Large intestine (tissue), 3 donors: ENCODE results near the gene CCDC134. TPM values are rescaled to one million over a fixed set of nuclear protein-coding genes. Genes with fewer than 3 reads are reported as not detected.

Experiments
- DNase-seq, 2 donors: peaks; one replicate each; pipeline versions ENCODE4 v3.0.0 to v3.0.0-alpha.2; 2013
- H3K27ac ChIP-seq: one replicate; pipeline ENCODE4 v1.5.1; 2013; ENCODE audit warnings: low read length
- H3K27me3 ChIP-seq: 2 replicates; pipeline ENCODE4 v1.6.1; 2013; ENCODE audit warnings: low read length; ENCODE audit not compliant: control insufficient read depth, insufficient read depth
- H3K36me3 ChIP-seq: 2 replicates; pipeline ENCODE4 v1.6.1; 2013; ENCODE audit warnings: low read length; ENCODE audit not compliant: control insufficient read depth, insufficient read depth
- H3K4me1 ChIP-seq: one replicate; pipeline ENCODE4 v1.6.1; 2013; ENCODE audit warnings: low read length; ENCODE audit not compliant: control insufficient read depth, insufficient read depth
- H3K4me3 ChIP-seq: one replicate; pipeline ENCODE4 v1.5.1; 2013; ENCODE audit warnings: low read length
- H3K9me3 ChIP-seq: one replicate; pipeline ENCODE4 v1.6.1; 2013; ENCODE audit warnings: mild to moderate bottlenecking, low read depth, low read length, moderate library complexity; ENCODE audit not compliant: control insufficient read depth
- WGBS: methylation state at CpG from one replicate; pipeline ENCODE4 v1.1.5; 2013; ENCODE audit warnings: low lambda C conversion rate; ENCODE audit not compliant: insufficient coverage; 5-methylcytosine and 5-hydroxymethylcytosine counted together
- polyA plus RNA-seq: library from polyadenylated mRNA; unstranded; fragments of 120-200 nt; gene quantifications from one replicate; pipeline ENCODE4 v1.2.1, GENCODE V29; 2013

Gene CCDC134
- polyA plus RNA-seq, 1 donor: 7.2 TPM

DNA sequence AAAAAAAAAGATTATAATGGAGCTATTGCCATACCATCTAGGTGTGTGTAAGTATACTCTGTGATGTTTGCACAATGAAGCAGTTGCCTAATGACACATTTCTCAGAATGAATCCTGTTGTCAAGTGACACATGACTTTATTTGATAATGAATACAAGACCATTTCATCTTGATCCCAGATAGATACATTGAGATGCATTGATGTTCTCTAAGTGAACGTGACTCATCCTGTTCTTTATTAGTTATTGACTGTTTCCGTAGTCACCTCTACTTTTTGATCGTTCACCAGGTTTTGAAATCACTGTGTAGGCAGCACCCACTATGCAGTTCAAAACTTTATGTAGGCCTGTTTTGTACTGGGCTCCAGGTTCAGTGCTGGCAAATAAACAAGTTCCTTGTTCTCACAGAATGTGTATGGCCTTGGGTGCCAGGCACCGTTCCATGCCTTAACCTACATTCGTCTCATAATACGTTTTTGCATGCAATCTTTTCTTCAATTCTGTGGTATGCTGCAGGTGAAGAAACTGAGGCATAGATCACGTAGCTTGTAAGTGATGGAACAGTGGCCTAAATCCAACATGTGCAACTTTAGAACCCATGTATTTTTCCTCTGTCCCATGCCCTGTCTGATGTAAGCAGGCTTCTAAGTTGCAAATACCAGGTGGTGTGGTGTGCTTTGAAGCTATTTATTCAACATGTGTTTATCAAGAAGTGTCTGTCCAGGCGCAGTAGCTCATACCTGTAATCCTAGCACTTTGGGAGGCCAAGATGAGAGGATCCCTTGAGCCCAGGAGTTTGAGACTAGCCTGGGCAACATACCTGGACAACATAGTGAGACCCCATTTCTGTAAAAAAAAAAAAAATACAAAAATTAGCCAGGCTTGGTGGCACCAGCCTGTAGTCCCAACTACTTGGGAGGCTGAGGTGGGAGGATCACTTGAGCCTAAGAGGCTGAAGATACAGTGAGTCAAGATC lies 42.8 kb downstream of the CCDC134 start:
- H3K4me3 ChIP-seq: no peak overlapping the region
- DNase-seq: no peak
- WGBS: no CpG with 5 or more reads among the region's 8 CpGs
- H3K27ac ChIP-seq: no peak overlapping the region
- H3K9me3 ChIP-seq: no peaks in the 10 kb centered on the region
- H3K4me1 ChIP-seq: peaks cover 16% of the 10 kb centered on the region
- H3K36me3 ChIP-seq: peaks cover 14% of the 10 kb centered on the region
- H3K27me3 ChIP-seq: no peaks in the 10 kb centered on the region

DNA sequence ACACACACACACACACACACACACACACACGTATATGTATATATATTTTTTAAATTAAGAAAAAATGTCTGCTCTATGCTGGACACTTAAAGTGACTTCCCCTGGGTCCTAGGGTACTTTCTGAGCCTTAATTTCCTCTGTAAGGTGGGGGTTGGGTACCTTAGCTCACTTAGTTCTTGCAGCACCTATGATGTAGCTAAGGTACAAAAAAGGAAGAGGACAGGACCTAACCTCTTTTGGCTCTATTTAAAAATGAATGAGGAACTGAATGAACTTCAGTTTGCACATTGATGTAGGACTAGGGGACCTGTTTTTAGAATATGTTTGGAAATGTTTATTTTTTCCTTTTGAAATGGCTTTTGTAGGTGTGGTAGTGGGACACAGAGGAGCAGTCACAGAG lies 43.6 kb downstream of the CCDC134 start:
- WGBS: no CpG with 5 or more reads among the region's 1 CpG
- Histone ChIP-seq H3K4me3 (no peak overlapping the region), H3K27me3 (no peaks in the 10 kb centered on the region), H3K4me1 (peaks cover 19% of the 10 kb centered on the region), H3K36me3 (peaks cover 10% of the 10 kb centered on the region), H3K27ac (no peak overlapping the region), H3K9me3 (no peaks in the 10 kb centered on the region)
- DNase-seq: no peak

DNA sequence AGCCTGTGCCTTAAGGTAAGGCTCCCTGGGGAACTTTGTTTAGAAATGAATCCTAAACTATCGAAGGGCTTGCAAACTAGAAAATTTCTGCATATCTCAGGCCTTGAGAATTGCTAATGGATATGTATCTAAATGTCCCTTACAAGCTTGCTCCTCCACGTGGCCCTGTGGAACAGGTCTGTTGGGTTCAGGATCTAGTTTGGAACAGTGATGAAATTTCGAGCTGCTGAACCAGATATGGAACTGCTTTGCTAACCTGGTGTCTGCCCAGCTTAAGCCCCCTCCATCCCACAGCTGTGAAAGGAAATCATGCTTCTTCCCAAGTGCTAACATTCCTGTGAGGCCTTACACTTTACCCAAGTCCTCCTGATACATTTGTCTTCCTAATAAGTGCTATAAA lies 44.0 kb downstream of the CCDC134 start:
- H3K27ac ChIP-seq: no peak overlapping the region
- WGBS: no CpG with 5 or more reads among the region's 3 CpGs

DNA sequence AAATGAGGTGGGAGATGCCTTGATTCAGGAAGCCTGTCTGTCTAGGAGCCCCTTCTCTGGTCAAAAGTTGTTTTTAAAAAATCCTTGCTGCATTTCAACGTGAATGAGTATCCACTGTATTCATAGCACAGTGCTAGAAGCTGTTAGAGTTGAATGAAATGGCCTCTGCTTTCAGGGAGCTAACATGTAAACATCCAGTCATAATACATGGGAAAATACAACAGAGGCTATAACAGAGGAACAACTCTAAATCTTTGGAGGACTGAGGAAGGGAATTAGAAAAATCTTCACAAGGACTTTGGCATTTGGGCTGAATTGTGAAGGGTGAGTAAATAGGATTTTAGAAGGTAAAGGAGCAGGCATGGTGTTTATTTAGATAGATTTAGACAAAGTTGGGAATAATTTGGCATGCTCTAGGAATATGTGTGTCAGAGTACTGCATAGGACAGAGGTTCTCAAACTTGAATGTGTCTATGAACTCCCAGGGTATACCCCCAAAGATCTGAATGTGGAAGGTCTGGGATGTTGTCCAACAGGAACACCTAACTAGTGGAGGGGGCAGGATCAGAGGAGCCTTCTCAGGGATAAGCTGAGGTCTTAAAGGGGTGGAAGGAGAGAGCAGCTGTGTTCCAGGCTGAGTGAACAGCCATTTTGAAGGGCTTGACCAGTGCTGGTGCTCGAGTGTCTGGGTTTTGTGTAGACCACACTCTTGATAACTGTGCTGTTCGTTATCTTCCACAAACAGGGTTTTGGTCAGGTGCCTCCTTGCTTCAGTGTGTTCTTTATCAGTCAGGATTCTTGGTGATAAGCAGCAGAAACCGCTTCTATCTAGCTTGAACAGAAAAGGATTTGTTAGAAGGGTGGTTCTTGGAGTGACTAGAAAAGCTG lies 45.1 kb downstream of the CCDC134 start:
- H3K4me1 ChIP-seq: peaks cover 19% of the 10 kb centered on the region
- no peak for DNase-seq
- 50% methylated on average over 1 of the region's 4 CpGs for WGBS

More for the DNA sequence above, 44.0 kb downstream of the CCDC134 start:
- no peaks in the 10 kb centered on the region for H3K27me3 ChIP-seq
- no peak for DNase-seq
- H3K9me3 ChIP-seq: no peaks in the 10 kb centered on the region
- peaks cover 19% of the 10 kb centered on the region for H3K4me1 ChIP-seq
- H3K36me3 ChIP-seq: peaks cover 7% of the 10 kb centered on the region
- H3K4me3 ChIP-seq: no peak overlapping the region

DNA sequence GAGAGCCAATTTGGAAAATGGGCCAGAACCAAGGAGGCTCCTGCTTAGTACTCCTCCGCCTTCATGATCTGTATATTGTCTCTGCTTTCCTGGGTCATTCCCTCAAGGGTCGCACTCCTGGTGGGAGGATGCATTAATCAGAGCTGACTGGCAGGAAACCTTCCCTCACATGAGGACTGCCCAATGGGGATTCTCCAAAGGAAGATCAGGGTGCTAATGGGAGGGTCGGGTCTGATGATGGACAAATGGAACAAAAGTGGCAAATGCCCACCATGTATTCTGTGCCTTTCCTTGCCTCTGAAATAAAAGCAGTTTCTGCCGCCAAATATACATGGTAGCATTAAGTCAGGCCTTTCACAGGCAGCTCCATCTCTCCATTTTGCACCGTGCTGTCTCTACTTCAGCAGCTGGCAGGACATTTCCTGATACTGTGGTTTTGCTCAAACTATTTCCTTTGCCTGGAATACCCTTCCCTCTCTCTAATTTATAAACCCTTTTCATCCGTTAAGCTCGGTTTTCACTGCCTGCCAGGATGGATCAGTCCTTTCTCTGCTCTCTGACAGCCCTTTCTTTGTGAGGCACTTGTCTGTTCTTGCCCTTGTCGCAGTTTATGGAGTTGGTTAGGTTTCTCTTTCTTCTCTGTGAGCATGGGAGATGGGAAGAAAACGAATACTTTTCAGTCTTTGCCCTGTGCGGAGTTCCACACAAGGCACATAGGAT lies 45.9 kb downstream of the CCDC134 start:
- Histone ChIP-seq H3K4me1 (peaks cover 16% of the 10 kb centered on the region), H3K27me3 (no peaks in the 10 kb centered on the region), H3K27ac (peak overlapping the region; percentile 4), H3K36me3 (peaks cover 7% of the 10 kb centered on the region), H3K4me3 (no peak overlapping the region), H3K9me3 (no peaks in the 10 kb centered on the region)
- no peak for DNase-seq
- 70% methylated on average over 2 of the region's 10 CpGs for WGBS

More for the DNA sequence above, 45.1 kb downstream of the CCDC134 start:
- peaks cover 7% of the 10 kb centered on the region for H3K36me3 ChIP-seq
- H3K27me3 ChIP-seq: no peaks in the 10 kb centered on the region
- peak overlapping the region; percentile 4 for H3K27ac ChIP-seq
- no peaks in the 10 kb centered on the region for H3K9me3 ChIP-seq
- no peak overlapping the region for H3K4me3 ChIP-seq

DNA sequence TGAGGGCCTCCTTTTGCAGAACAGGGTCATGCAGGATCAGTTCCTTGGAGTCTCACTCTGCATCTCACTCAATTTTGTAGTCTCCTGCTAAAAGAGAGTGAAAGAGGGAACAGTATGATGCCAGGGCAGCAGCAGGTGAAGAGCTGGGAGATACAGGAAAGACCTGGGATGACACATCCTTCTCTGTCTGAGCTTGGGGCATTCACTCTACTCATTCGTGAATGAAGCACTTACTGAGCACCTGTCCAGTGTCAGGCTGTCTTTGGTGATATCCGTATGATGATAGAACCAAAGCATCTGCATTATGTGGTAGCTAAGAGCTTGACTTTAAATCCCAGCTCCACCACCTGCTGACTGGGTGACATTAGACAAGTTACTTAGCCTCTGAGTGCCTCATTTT lies 46.8 kb downstream of the CCDC134 start:
- no peak for DNase-seq
- peaks cover 3% of the 10 kb centered on the region for H3K9me3 ChIP-seq
- H3K36me3 ChIP-seq: peaks cover 6% of the 10 kb centered on the region
- H3K27me3 ChIP-seq: no peaks in the 10 kb centered on the region
- WGBS: no CpG with 5 or more reads among the region's 2 CpGs
- H3K27ac ChIP-seq: no peak overlapping the region
- H3K4me1 ChIP-seq: peaks cover 13% of the 10 kb centered on the region
- no peak overlapping the region for H3K4me3 ChIP-seq

DNA sequence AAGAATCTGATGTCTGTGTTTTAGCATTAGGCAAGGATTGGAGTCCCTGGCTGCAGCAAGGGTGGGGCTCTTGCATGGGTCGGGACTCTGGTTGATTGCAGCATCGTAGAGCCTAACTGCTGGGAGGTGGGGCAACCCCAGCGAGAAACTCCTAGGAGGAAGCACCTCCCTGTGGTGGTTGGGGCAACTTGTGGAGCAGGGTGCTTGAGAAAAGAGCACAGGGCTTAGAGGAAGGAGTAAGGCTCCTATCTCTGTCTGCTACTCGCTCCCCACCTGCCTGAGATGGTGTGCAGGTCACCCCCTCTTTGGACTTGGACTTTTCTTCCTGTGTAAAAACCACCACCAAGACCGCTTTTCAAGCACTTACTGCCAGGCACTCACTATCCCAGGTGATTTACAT lies 48.0 kb downstream of the CCDC134 start:
- Histone ChIP-seq H3K27me3 (no peaks in the 10 kb centered on the region), H3K9me3 (peaks cover 3% of the 10 kb centered on the region), H3K4me1 (peaks cover 13% of the 10 kb centered on the region), H3K36me3 (peaks cover under 1% of the 10 kb centered on the region), H3K27ac (no peak overlapping the region), H3K4me3 (no peak overlapping the region)
- no CpG with 5 or more reads among the region's 5 CpGs for WGBS
- peak; percentile 53 to 57 for DNase-seq

DNA sequence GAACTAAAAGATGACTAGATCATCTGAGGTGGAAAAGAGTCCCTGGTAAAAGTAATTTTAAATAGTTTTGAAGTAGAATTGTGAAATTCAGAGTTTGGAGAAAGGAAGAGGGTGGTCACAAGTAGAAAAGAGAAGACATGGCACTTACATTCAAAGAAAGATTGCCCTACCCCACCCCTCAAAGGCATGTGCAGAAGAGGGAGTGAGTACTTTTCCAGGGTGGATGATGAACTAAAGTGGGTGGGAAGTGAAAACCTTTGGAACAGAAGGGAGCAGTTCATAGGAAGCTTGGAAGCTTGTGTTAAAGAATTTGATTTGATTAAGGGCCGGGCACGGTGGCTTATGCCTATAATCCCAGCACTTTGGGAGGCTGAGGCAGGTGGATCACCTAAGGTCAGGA lies 56.0 kb downstream of the CCDC134 start:
- Histone ChIP-seq H3K27ac (peak overlapping the region; percentile 52), H3K27me3 (no peaks in the 10 kb centered on the region), H3K4me3 (no peak overlapping the region), H3K4me1 (peaks cover 23% of the 10 kb centered on the region), H3K36me3 (no peaks in the 10 kb centered on the region), H3K9me3 (peaks cover 3% of the 10 kb centered on the region)
- peak; percentile 58 to 61 for DNase-seq
- no CpG with 5 or more reads among the region's 2 CpGs for WGBS

DNA sequence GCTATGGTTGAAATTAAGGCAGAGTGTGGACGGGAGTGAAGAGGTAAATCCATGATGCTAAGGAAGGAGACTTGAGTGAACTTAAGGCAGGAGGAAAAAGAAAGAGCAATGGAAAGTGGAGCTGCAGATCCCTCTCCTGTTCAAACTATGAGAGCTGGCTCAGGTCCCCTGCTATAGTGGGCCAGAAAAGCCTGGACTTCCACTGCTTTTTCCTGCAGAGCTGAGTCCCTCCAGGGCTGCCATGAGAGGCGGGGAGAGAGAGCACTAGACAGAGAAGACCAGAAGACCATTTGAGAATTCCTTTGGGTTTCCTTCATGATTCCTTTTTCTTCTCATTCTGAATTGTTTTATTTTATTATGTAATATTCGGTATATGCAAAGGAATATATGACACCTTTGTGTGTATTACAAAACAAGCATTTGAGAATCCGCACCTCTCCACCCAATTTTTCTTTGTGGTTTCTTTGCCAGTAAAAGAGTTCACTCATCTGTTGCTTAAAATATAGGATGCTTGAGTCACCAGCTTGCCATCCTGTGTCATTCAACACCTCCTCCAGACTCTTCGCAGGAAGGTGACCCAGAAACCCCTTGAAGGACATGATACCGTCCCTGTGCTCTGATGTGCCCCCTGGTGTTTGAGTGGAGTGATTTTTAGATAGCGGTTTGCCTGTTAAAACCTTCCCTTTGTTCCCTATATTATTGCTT lies 56.8 kb downstream of the CCDC134 start:
- H3K4me1 ChIP-seq: peaks cover 27% of the 10 kb centered on the region
- H3K4me3 ChIP-seq: no peak overlapping the region
- DNase-seq: peak; percentile 23 to 28
- H3K9me3 ChIP-seq: no peaks in the 10 kb centered on the region
- peak overlapping the region; percentile 52 for H3K27ac ChIP-seq
- 100% methylated on average over 2 of the region's 7 CpGs for WGBS
- H3K27me3 ChIP-seq: no peaks in the 10 kb centered on the region
- H3K36me3 ChIP-seq: no peaks in the 10 kb centered on the region
